BLaER1 treated with 17β-estradiol and CSF1 and Interleukin-3, amounts not matched to agents 10 nM and 100 nM (cell line): ENCODE results near the gene ABLIM3.
A peak's percentile ranks its signal among the peaks of the same experiment; 100 is the strongest.

Source experiments
- H3K27ac ChIP-seq, 11 experiments: shearing (Covaris generic); formaldehyde crosslinking; 2 replicates each; pipeline ENCODE4 v1.8.1; 2022
- H3K27me3 ChIP-seq, 11 experiments: shearing (Covaris generic); formaldehyde crosslinking; 2 replicates each; pipeline ENCODE4 v1.8.1; 2022
- H3K36me3 ChIP-seq, 11 experiments: shearing (Covaris generic); formaldehyde crosslinking; 2 replicates each; pipeline ENCODE4 v1.8.1; 2022
- H3K4me1 ChIP-seq, 10 experiments: shearing (Covaris generic); formaldehyde crosslinking; 2 replicates each; pipeline ENCODE4 v1.8.1; 2022
- H3K4me2 ChIP-seq, 11 experiments: shearing (Covaris generic); formaldehyde crosslinking; 2 replicates each; pipeline ENCODE4 v1.8.1; 2022
- H3K4me3 ChIP-seq, 10 experiments: shearing (Covaris generic); formaldehyde crosslinking; 2 replicates each; pipeline ENCODE4 v1.8.1; 2022
- H3K9ac ChIP-seq, 11 experiments: shearing (Covaris generic); formaldehyde crosslinking; 2 replicates each; pipeline ENCODE4 v1.8.1; 2022
- H3K9me3 ChIP-seq, 11 experiments: shearing (Covaris generic); formaldehyde crosslinking; replicated peaks in 1 of 11; 2 replicates each; pipeline ENCODE4 v1.8.1; 2022
- H4K20me1 ChIP-seq, 11 experiments: shearing (Covaris generic); formaldehyde crosslinking; 2 replicates each; pipeline ENCODE4 v1.8.1; 2022
- Cebpa-rat ChIP-seq, 11 experiments: shearing (Covaris generic); IDR thresholded peaks; 2 replicates each; pipeline ENCODE4 v1.8.1; 2022

The ABLIM3 gene

GRCh38 chr5:149227168-149227826, 86.0 kb downstream of the ABLIM3 start:
- Histone ChIP-seq H3K4me2 (peak overlapping the region in 4 of 11 experiments; percentile 45 to 84 (median 60); a peak in 8 of 22 replicates), H3K36me3 (no peaks in the 10 kb centered on the region), H4K20me1 (no peaks in the 10 kb centered on the region), H3K4me3 (no peak overlapping the region), H3K27ac (peak overlapping the region in 1 of 11 experiments; percentile 34; a peak in 2 of 22 replicates), H3K9ac (peak overlapping the region in 1 of 11 experiments; percentile 24; a peak in 1 of 22 replicates), H3K27me3 (no peaks in the 10 kb centered on the region), H3K4me1 (peaks cover 0 to 60% (median 6%) of the 10 kb centered on the region in 10 experiments; a peak in 10 of 20 replicates), H3K9me3 (no peaks in the 10 kb centered on the region)
- TF ChIP-seq Cebpa-rat (IDR thresholded peaks at IDR 0.05): no peak

GRCh38 chr5:149228618-149229297, 87.5 kb downstream of the ABLIM3 start:
- Histone ChIP-seq H3K27me3 (no peaks in the 10 kb centered on the region), H3K4me3 (no peak overlapping the region), H3K9ac (no peak overlapping the region; a peak in 1 of 22 replicates), H4K20me1 (no peaks in the 10 kb centered on the region), H3K9me3 (no peaks in the 10 kb centered on the region), H3K4me2 (peak overlapping the region in 3 of 11 experiments; percentile 19 to 84 (median 50); a peak in 5 of 22 replicates), H3K27ac (no peak overlapping the region; a peak in 1 of 22 replicates), H3K4me1 (peaks cover 0 to 45% (median 6%) of the 10 kb centered on the region in 10 experiments; a peak in 10 of 20 replicates), H3K36me3 (0 out of 22 replicates have a peak, but pooled peaks cover 0 to under 1% (median 0%) of the 10 kb centered on the region in 11 experiments)
- no peak for TF ChIP-seq Cebpa-rat (IDR thresholded peaks at IDR 0.05)

GRCh38 chr5:149229298-149229937, 88.1 kb downstream of the ABLIM3 start:
- H3K27me3 ChIP-seq: no peaks in the 10 kb centered on the region
- no peaks in the 10 kb centered on the region for H4K20me1 ChIP-seq
- no peaks in the 10 kb centered on the region for H3K9me3 ChIP-seq
- 0 out of 22 replicates have a peak, but pooled peaks cover 0 to 5% (median 0%) of the 10 kb centered on the region in 11 experiments for H3K36me3 ChIP-seq
- TF ChIP-seq Cebpa-rat (IDR thresholded peaks at IDR 0.05): no peak
- peaks cover 0 to 39% (median 6%) of the 10 kb centered on the region in 10 experiments; a peak in 10 of 20 replicates for H3K4me1 ChIP-seq
- H3K27ac ChIP-seq: no peak overlapping the region; a peak in 1 of 22 replicates
- H3K4me2 ChIP-seq: peak overlapping the region in 3 of 11 experiments; percentile 19 to 84 (median 50); a peak in 6 of 22 replicates
- H3K9ac ChIP-seq: peak overlapping the region in 1 of 11 experiments; percentile 45; a peak in 1 of 22 replicates
- H3K4me3 ChIP-seq: no peak overlapping the region

- H3K4me1 ChIP-seq: peaks cover 10 to 30% (median 12%) of the 10 kb centered on the region in 10 experiments; a peak in 19 of 20 replicates
- 0 out of 22 replicates have a peak, but pooled peaks cover 0 to 5% (median 0%) of the 10 kb centered on the region in 11 experiments for H3K36me3 ChIP-seq
- TF ChIP-seq Cebpa-rat (IDR thresholded peaks at IDR 0.05): no peak
- H3K9me3 ChIP-seq: no peaks in the 10 kb centered on the region
- no peaks in the 10 kb centered on the region for H4K20me1 ChIP-seq
- H3K9ac ChIP-seq: no peak overlapping the region
- no peak overlapping the region for H3K4me2 ChIP-seq
- no peak overlapping the region for H3K27ac ChIP-seq
- H3K4me3 ChIP-seq: no peak overlapping the region
- H3K27me3 ChIP-seq: no peaks in the 10 kb centered on the region
These were observed 94.5 kb downstream of the ABLIM3 start for GRCh38 chr5:149235841-149236240.

- Histone ChIP-seq H3K4me3 (no peak overlapping the region), H3K9ac (no peak overlapping the region), H3K4me2 (no peak overlapping the region), H4K20me1 (no peaks in the 10 kb centered on the region), H3K27ac (no peak overlapping the region), H3K27me3 (no peaks in the 10 kb centered on the region), H3K9me3 (no peaks in the 10 kb centered on the region), H3K4me1 (peaks cover 10 to 32% (median 14%) of the 10 kb centered on the region in 10 experiments; a peak in 19 of 20 replicates), H3K36me3 (0 out of 22 replicates have a peak, but pooled peaks cover 0 to 5% (median 0%) of the 10 kb centered on the region in 11 experiments)
- TF ChIP-seq Cebpa-rat (IDR thresholded peaks at IDR 0.05): no peak
These were observed 96.4 kb downstream of the ABLIM3 start for GRCh38 chr5:149237662-149238061.

GRCh38 chr5:149238540-149238939, 97.2 kb downstream of the ABLIM3 start:
- no peaks in the 10 kb centered on the region for H4K20me1 ChIP-seq
- TF ChIP-seq Cebpa-rat (IDR thresholded peaks at IDR 0.05): no peak
- H3K27me3 ChIP-seq: no peaks in the 10 kb centered on the region
- H3K9me3 ChIP-seq: no peaks in the 10 kb centered on the region
- peaks cover 10 to 32% (median 14%) of the 10 kb centered on the region in 10 experiments; a peak in 19 of 20 replicates for H3K4me1 ChIP-seq
- H3K4me3 ChIP-seq: no peak overlapping the region
- peak overlapping the region in 5 of 11 experiments; percentile 4 to 25 (median 14); a peak in 4 of 22 replicates for H3K4me2 ChIP-seq
- H3K9ac ChIP-seq: no peak overlapping the region
- 0 out of 22 replicates have a peak, but pooled peaks cover 0 to 5% (median 0%) of the 10 kb centered on the region in 11 experiments for H3K36me3 ChIP-seq
- H3K27ac ChIP-seq: no peak overlapping the region

GRCh38 chr5:149239917-149240316, 98.6 kb downstream of the ABLIM3 start:
- Histone ChIP-seq H3K36me3 (no peaks in the 10 kb centered on the region), H3K27me3 (no peaks in the 10 kb centered on the region), H3K9ac (no peak overlapping the region; a peak in 1 of 22 replicates)

GRCh38 chr5:149240354-149240998, 99.2 kb downstream of the ABLIM3 start:
- Histone ChIP-seq H4K20me1 (no peaks in the 10 kb centered on the region), H3K4me3 (no peak overlapping the region), H3K27ac (peak overlapping the region in 8 of 11 experiments; percentile 36 to 64 (median 60); a peak in 17 of 22 replicates), H3K9ac (no peak overlapping the region; a peak in 1 of 22 replicates), H3K9me3 (no peaks in the 10 kb centered on the region), H3K27me3 (no peaks in the 10 kb centered on the region), H3K4me1 (peaks cover 10 to 30% (median 14%) of the 10 kb centered on the region in 10 experiments; a peak in 19 of 20 replicates), H3K4me2 (peak overlapping the region; percentile 40 to 70 (median 60)), H3K36me3 (no peaks in the 10 kb centered on the region)
- TF ChIP-seq Cebpa-rat (IDR thresholded peaks at IDR 0.05): no peak

More at GRCh38 chr5:149239917-149240316, 98.6 kb downstream of the ABLIM3 start:
- H3K4me2 ChIP-seq: peak overlapping the region; percentile 40 to 70 (median 60); a peak in 19 of 22 replicates
- H3K9me3 ChIP-seq: no peaks in the 10 kb centered on the region
- H3K27ac ChIP-seq: peak overlapping the region in 8 of 11 experiments; percentile 36 to 64 (median 58); a peak in 15 of 22 replicates
- TF ChIP-seq Cebpa-rat (IDR thresholded peaks at IDR 0.05): no peak
- no peaks in the 10 kb centered on the region for H4K20me1 ChIP-seq
- no peak overlapping the region for H3K4me3 ChIP-seq
- peaks cover 10 to 32% (median 14%) of the 10 kb centered on the region in 10 experiments; a peak in 19 of 20 replicates for H3K4me1 ChIP-seq
